Mononuclear cell (primary cell): ENCODE results near the gene XK. TPM values are rescaled to one million over a fixed set of nuclear protein-coding genes. Genes with fewer than 3 reads are reported as not detected.
A peak's percentile ranks its signal among the peaks of the same experiment; 100 is the strongest.
"Not testable (repeated sequence)": the region's sequence is repeated elsewhere in the genome, so short reads cannot be mapped to it uniquely, and the experiment has no call there.

Experiments
- H3K27me3 ChIP-seq: 2 replicates; pipeline ENCODE4 v1.6.0; 2011; ENCODE audit warnings: low read length, control low read depth; ENCODE audit not compliant: insufficient read depth
- H3K4me1 ChIP-seq: 2 replicates; pipeline ENCODE4 v1.5.1; 2011; ENCODE audit warnings: mild to moderate bottlenecking, low read length, control low read depth; ENCODE audit not compliant: insufficient read depth
- H3K4me3 ChIP-seq: 2 replicates; pipeline ENCODE4 v1.5.1; 2011; ENCODE audit warnings: mild to moderate bottlenecking, low read length, moderate library complexity
- H3K9me3 ChIP-seq: 2 replicates; pipeline ENCODE4 v1.5.1; 2011; ENCODE audit warnings: low read depth, mild to moderate bottlenecking, control low read depth, low read length
- total RNA-seq: library from RNA; depleted of rRNA; stranded (reverse); fragments of >200 nt; gene quantifications from one replicate; pipeline ENCODE4 v1.2.3, GENCODE V29; 2012

The XK gene
- total RNA-seq, 1 donor = 3.6 TPM

- no peak overlapping the region for H3K4me3 ChIP-seq
- peaks cover 63% of the 10 kb centered on the region for H3K4me1 ChIP-seq
Observed at GRCh38 chrX:37755025-37755424, 69.4 kb downstream of the XK start.

DNA sequence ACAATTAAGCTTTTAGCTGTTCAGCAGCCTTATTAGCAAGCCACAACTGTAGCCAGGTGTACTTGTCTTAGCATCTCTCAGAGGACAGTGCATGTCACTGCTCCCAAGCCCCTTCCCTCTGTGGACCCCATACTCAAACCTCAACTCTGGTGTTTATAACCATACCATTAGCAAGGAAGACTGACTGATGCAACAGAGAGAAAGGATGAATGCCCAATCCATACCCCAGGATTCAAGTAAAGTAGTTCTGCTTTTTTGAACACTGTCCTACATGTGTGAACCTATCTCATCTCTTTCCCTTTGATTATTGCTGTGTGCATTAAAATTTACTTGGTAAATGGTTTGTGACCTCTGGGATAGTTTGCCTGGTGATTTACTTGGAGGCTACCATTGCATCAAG is 71.5 kb downstream of the XK start:
- H3K4me3 ChIP-seq = no peak overlapping the region
- H3K27me3 ChIP-seq = no peaks in the 10 kb centered on the region
- H3K4me1 ChIP-seq = peaks cover 65% of the 10 kb centered on the region
- no peaks in the 10 kb centered on the region for H3K9me3 ChIP-seq

More at GRCh38 chrX:37755025-37755424, 69.4 kb downstream of the XK start:
- Histone ChIP-seq H3K27me3 (no peaks in the 10 kb centered on the region), H3K9me3 (no peaks in the 10 kb centered on the region)

DNA sequence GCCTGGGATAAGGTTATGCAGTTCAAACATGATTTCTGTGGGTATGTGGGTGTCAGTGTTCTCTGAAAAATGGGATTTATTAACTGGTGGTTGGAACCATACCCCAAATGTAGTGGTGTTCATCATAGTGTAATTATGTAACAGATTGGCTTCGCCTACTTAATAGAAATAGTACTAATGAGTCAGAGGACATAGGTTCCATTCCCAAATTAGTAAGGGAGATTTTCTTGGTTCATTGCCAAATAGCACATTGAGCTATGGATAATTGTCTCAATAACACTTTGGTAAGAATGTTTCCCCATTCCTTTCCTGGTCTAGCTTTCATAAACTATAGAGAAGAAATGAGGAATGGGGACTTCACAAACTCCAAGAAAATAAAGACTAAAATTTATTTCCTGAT is 73.8 kb downstream of the XK start:
- H3K9me3 ChIP-seq = no peaks in the 10 kb centered on the region
- H3K27me3 ChIP-seq = no peaks in the 10 kb centered on the region
- peaks cover 54% of the 10 kb centered on the region for H3K4me1 ChIP-seq
- no peak overlapping the region for H3K4me3 ChIP-seq

GRCh38 chrX:37759878-37760418 is 74.4 kb downstream of the XK start:
- Histone ChIP-seq H3K4me3 (no peak overlapping the region), H3K4me1 (peaks cover 53% of the 10 kb centered on the region), H3K27me3 (no peaks in the 10 kb centered on the region)

GRCh38 chrX:37763400-37763799 is 77.8 kb downstream of the XK start:
- no peaks in the 10 kb centered on the region for H3K27me3 ChIP-seq
- H3K9me3 ChIP-seq = no peaks in the 10 kb centered on the region
- peaks cover 44% of the 10 kb centered on the region for H3K4me1 ChIP-seq
- no peak overlapping the region for H3K4me3 ChIP-seq

More at GRCh38 chrX:37759878-37760418, 74.4 kb downstream of the XK start:
- H3K9me3 ChIP-seq = no peaks in the 10 kb centered on the region

GRCh38 chrX:37765507-37765906 is 79.9 kb downstream of the XK start:
- Histone ChIP-seq H3K4me1 (peaks cover 38% of the 10 kb centered on the region), H3K4me3 (no peak overlapping the region), H3K27me3 (no peaks in the 10 kb centered on the region), H3K9me3 (no peaks in the 10 kb centered on the region)

DNA sequence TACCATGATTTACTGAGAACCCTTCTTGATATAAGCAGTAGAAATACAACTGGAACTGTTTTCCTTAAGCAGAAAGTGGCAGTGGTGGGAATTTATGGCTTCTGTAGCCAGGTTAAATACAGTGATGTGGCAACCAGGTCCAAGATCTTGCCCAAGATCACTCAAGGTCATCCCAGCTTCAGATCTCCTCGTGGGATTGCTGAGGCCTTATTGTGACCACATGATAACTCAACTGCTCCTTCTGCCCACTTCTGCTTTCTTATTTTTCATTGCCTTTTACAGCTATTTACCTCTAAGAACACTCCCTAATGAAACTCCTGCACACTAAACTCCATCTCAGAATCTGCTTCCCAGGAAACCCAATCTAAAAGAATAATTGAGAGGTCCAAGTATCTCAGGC is 81.8 kb downstream of the XK start:
- Histone ChIP-seq H3K4me3 (no peak overlapping the region), H3K4me1 (peaks cover 30% of the 10 kb centered on the region), H3K9me3 (no peaks in the 10 kb centered on the region), H3K27me3 (no peaks in the 10 kb centered on the region)

DNA sequence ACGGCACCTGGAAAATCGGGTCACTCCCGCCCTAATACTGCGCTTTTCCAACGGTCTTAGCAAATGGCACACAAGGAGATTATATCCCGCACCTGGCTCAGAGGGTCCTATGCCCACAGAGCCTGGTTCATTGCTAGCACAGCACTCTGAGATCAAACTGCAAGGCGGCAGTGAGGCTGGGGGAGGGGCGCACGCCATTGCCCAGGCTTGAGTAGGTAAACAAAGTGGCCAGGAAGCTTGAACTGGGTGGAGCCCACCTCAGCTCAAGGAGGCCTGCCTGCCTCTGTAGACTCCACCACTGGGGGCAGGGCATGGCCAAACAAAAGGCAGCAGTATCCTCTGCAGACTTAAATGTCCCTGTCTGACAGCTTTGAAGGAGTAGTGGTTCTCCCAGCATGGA is 83.3 kb downstream of the XK start:
- H3K4me1 ChIP-seq = peaks cover 21% of the 10 kb centered on the region
- H3K27me3 ChIP-seq, H3K4me3 ChIP-seq, H3K9me3 ChIP-seq: not testable (repeated sequence)

DNA sequence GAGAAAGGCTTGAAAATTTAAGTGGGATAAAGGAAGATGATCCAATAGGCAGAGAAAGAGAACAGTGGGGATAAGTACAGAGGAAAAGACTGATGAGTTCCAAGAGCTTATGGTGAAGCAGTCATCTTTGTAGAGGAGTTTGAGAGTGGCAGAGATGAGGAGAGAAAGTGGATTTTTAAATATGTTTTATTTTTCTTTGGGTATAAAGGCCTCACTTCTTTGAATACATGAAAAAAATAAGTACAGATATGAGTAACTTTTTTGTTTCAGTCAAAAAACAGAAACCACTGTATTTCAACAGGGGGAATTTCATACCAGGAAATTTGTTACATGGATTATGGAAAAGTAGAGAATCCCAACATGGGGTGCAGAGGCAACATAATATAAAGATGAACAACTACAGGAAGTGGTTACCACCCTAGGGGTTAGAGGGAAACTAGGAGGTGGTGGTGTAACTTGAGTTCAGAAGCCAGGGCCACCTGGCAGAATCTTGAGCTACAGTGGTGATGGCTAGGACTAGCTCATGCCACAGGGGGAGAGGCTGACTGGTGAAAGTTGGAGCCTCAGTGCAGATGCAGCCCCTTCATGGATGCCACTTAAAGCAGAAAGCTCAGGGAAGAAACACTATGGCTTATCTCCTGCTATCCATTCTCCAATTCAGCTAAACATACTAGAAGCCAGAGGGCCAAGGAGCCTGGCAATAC is 90.8 kb downstream of the XK start:
- Histone ChIP-seq H3K27me3 (no peaks in the 10 kb centered on the region), H3K4me3 (no peak overlapping the region), H3K4me1 (peaks cover 24% of the 10 kb centered on the region), H3K9me3 (no peaks in the 10 kb centered on the region)

DNA sequence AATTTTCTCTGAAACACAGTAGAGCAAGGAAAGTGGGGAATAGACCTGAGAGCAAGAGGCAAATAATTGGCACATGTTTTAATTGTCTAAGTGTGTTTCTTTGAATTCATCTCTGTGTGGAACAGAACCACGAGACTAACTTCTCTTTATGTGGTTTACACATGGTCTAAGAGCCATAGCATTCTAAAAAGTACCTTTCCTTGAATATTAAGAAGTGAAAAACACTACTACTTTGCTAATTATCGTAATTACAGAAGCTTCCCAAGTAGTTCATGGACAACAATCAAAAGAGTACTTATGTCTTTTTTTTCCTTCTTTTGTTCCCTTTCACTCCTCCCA is 91.4 kb downstream of the XK start:
- H3K4me3 ChIP-seq = no peak overlapping the region
- peaks cover 24% of the 10 kb centered on the region for H3K4me1 ChIP-seq
- H3K27me3 ChIP-seq = no peaks in the 10 kb centered on the region
- no peaks in the 10 kb centered on the region for H3K9me3 ChIP-seq

GRCh38 chrX:37779857-37780256 is 94.3 kb downstream of the XK start, which contains the start of gene CYBB:
CYBB (plus strand) TSS chrX:37780059; CDS start chrX:37780078, 19 bp downstream.
- peaks cover 35% of the 10 kb centered on the region for H3K4me1 ChIP-seq
- H3K27me3 ChIP-seq = no peaks in the 10 kb centered on the region
- H3K9me3 ChIP-seq = no peaks in the 10 kb centered on the region
- peak within 1 kb of the TSS; percentile 60 for H3K4me3 ChIP-seq

- Histone ChIP-seq H3K4me3 (peak overlapping the region; percentile 60), H3K9me3 (no peaks in the 10 kb centered on the region), H3K4me1 (peaks cover 35% of the 10 kb centered on the region), H3K27me3 (no peaks in the 10 kb centered on the region)
Observed at GRCh38 chrX:37781081-37781480, 95.5 kb downstream of the XK start.

Other genes starting within 250 kb of the XK start
- gene LANCL3, start 114.1 kb upstream of the XK start, total RNA-seq = 1.2 TPM
- gene CYBB, start 94.3 kb downstream of the XK start, total RNA-seq = 284 TPM
- 48.5 TPM for gene DYNLT3, start 161.8 kb downstream of the XK start, total RNA-seq